HepG2 (cell line): Measurements from ENCODE around the gene QKI. TPM values are rescaled to one million over a fixed set of nuclear protein-coding genes. Genes with fewer than 3 reads are reported as not detected.

Experiments
- CEBPG ChIP-seq: IDR thresholded peaks from 2 replicates; pipeline ENCODE4 v1.6.1; 2016
- FIP1L1 ChIP-seq: fragments of 200-400 bp; formaldehyde crosslinking; IDR thresholded peaks from 2 replicates; pipeline ENCODE4 v1.6.1; 2018; ENCODE audit warnings: low read depth, mild to moderate bottlenecking, low read length, moderate library complexity, borderline replicate concordance; ENCODE audit not compliant: insufficient read depth
- IKZF4 ChIP-seq: sonication (generic); formaldehyde crosslinking; IDR thresholded peaks from 2 replicates; pipeline ENCODE4 v1.5.1; 2020; ENCODE audit warnings: borderline replicate concordance, mild to moderate bottlenecking, low read depth, missing genetic modification reagents; ENCODE audit errors: not compliant biosample characterization
- MBD4 ChIP-seq: IDR thresholded peaks from 2 replicates; pipeline ENCODE4 v1.6.1; 2012; ENCODE audit warnings: low read length, inconsistent platforms, borderline replicate concordance
- RARG ChIP-seq: sonication (generic); formaldehyde crosslinking; IDR thresholded peaks from 2 replicates; pipeline ENCODE4 v1.4.0; 2020; ENCODE audit warnings: low read depth, mild to moderate bottlenecking, missing genetic modification reagents
- SIX1 ChIP-seq: sonication (generic); formaldehyde crosslinking; IDR thresholded peaks from 2 replicates; pipeline ENCODE4 v1.4.0; 2020; ENCODE audit warnings: missing genetic modification reagents, borderline replicate concordance
- SP5 ChIP-seq: IDR thresholded peaks from 2 replicates; pipeline ENCODE4 v1.6.1; 2016; ENCODE audit warnings: low read depth, borderline replicate concordance
- TCF12 ChIP-seq, 2 experiments: fragments of 450-650 bp in 1 of 2; sonication (generic) in 1 of 2; formaldehyde crosslinking in 1 of 2; IDR thresholded peaks; 2 replicates each; pipeline versions ENCODE4 v1.6.1 to v1.8.0; 2017 to 2022; ENCODE audit warnings: antibody characterized with exemption in 1 of 2, mild to moderate bottlenecking in 1 of 2, missing genetic modification reagents in 1 of 2, moderate library complexity in 1 of 2
- ZBTB7A ChIP-seq: sonication (generic); formaldehyde crosslinking; IDR thresholded peaks from 2 replicates; pipeline ENCODE4 v1.8.0; 2022; ENCODE audit warnings: mild to moderate bottlenecking, missing genetic modification reagents
- ZFP37 ChIP-seq: sonication (generic); formaldehyde crosslinking; IDR thresholded peaks from 2 replicates; pipeline ENCODE4 v1.4.0; 2020; ENCODE audit warnings: missing genetic modification reagents, borderline replicate concordance
- polyA plus RNA-seq, 8 experiments: library from polyadenylated mRNA; depleted of rRNA in 3 of 8; stranded (reverse) in 7 of 8; unstranded in 1 of 8; fragments of >200 nt; fragmentation: Illumina TruSeq in 4 of 8; extraction: Trizol in 4 of 8; gene quantifications; 2 replicates each; pipeline versions ENCODE4 v1.2.1 to v1.2.3, GENCODE V29; 2011 to 2016; ENCODE audit warnings: low read depth in 4 of 8, missing spikeins in 1 of 8, mixed read lengths in 1 of 8; ENCODE audit not compliant: insufficient read depth in 1 of 8
- total RNA-seq, 5 experiments: library from RNA; depleted of rRNA; stranded (reverse); fragments of >200 nt; fragmentation: Illumina TruSeq; extraction: Trizol; gene quantifications; 2 replicates each; pipeline ENCODE4 v1.2.3, GENCODE V29; 2016; ENCODE audit warnings: low read depth in 1 of 5
- TF ChIP-seq, protein P1 (sequence below): sonication (generic); formaldehyde crosslinking; IDR thresholded peaks from 2 replicates; pipeline ENCODE4 v1.4.0; 2020; ENCODE audit warnings: missing genetic modification reagents, mild to moderate bottlenecking, borderline replicate concordance
- TF ChIP-seq, protein P2 (sequence below): sonication (generic); formaldehyde crosslinking; IDR thresholded peaks from 2 replicates; pipeline ENCODE4 v1.4.0; 2020; ENCODE audit warnings: low read depth, missing genetic modification reagents
- TF ChIP-seq, protein P3 (sequence below): sonication (generic); formaldehyde crosslinking; IDR thresholded peaks from 2 replicates; pipeline ENCODE4 v1.5.1; 2020; ENCODE audit warnings: missing genetic modification reagents, mild to moderate bottlenecking, borderline replicate concordance
- TF ChIP-seq, protein P4 (sequence below): IDR thresholded peaks from 2 replicates; pipeline ENCODE4 v1.4.0; 2020; ENCODE audit warnings: mild to moderate bottlenecking, missing genetic modification reagents

Gene QKI
- total and polyA plus RNA-seq, 2 of the 13 experiments (the other 11 are each of a cell fraction or from before 2014, with no cell fraction given): 136 to 137 TPM

DNA sequence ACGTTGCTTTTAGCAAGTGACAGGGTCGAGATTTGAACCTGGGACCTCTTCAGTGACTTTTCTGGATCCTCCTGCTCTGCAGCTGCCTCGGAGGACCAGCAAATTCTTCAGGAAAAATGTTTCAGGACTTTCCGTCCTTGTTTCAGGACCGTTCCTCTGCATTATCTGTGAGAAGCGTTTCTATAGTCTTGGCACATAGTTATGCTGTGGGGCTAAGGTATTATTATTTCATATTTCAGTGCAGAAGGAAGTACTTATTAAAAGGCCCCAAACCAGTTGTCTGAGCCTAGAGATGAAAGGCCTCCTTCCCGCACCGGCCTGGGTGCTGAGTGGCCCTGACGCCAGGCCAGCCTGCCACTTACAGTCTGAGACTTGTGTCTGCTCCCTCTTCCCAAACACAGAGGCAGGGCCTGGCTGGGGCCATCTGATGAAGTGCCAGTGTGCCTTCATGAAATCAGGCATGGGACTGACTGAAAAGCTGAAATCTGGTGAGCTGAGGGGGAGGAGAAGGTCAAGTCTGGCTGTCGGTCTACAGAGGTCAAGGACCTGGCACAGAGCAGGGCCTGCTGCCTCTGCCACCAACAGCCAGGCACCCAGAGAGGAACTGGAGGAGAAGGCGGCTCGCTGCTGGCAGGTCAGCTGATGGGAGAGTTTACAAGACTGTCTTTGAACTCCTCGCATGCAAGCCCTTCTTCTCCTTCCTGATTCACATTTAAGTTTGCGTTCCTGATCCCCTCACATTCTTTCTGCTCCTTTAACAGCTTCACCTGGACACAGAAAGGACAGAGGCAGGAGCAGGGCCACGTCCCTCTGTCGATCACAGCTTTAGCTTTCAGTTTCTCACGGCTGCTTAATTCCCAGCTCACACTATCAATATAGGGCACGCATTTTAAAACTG lies 8.9 kb upstream of the QKI start (continued):
- TF ChIP-seq, protein P1, sequence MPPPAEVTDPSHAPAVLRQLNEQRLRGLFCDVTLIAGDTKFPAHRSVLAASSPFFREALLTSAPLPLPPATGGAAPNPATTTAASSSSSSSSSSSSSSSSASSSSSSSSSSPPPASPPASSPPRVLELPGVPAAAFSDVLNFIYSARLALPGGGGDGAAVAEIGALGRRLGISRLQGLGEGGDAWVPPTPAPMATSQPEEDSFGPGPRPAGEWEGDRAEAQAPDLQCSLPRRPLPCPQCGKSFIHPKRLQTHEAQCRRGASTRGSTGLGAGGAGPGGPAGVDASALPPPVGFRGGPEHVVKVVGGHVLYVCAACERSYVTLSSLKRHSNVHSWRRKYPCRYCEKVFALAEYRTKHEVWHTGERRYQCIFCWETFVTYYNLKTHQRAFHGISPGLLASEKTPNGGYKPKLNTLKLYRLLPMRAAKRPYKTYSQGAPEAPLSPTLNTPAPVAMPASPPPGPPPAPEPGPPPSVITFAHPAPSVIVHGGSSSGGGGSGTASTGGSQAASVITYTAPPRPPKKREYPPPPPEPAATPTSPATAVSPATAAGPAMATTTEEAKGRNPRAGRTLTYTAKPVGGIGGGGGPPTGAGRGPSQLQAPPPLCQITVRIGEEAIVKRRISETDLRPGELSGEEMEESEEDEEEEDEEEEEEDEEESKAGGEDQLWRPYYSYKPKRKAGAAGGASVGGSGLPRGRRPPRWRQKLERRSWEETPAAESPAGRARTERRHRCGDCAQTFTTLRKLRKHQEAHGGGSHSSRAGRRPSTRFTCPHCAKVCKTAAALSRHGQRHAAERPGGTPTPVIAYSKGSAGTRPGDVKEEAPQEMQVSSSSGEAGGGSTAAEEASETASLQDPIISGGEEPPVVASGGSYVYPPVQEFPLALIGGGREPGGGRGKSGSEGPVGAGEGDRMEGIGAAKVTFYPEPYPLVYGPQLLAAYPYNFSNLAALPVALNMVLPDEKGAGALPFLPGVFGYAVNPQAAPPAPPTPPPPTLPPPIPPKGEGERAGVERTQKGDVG (CRISPR knock-in tag): no peak
- TF ChIP-seq FIP1L1 (no peak), IKZF4 (CRISPR knock-in tag) (no peak), RARG (CRISPR knock-in tag) (no peak), CEBPG (no peak; the same call in 1 of the 2 replicates), ZFP37 (CRISPR knock-in tag) (no peak), ZBTB7A (CRISPR knock-in tag) (0 out of 2 replicates have a peak, but pooled peaks have one; percentile 39), MBD4 (no peak), SP5 (CRISPR knock-in tag) (peak; percentile 93), SIX1 (CRISPR knock-in tag) (no peak), TCF12 (IDR thresholded peaks at IDR 0.05) (no peak), TCF12 (CRISPR knock-in tag; IDR thresholded peaks at IDR 0.05) (no peak)
- TF ChIP-seq, protein P2, sequence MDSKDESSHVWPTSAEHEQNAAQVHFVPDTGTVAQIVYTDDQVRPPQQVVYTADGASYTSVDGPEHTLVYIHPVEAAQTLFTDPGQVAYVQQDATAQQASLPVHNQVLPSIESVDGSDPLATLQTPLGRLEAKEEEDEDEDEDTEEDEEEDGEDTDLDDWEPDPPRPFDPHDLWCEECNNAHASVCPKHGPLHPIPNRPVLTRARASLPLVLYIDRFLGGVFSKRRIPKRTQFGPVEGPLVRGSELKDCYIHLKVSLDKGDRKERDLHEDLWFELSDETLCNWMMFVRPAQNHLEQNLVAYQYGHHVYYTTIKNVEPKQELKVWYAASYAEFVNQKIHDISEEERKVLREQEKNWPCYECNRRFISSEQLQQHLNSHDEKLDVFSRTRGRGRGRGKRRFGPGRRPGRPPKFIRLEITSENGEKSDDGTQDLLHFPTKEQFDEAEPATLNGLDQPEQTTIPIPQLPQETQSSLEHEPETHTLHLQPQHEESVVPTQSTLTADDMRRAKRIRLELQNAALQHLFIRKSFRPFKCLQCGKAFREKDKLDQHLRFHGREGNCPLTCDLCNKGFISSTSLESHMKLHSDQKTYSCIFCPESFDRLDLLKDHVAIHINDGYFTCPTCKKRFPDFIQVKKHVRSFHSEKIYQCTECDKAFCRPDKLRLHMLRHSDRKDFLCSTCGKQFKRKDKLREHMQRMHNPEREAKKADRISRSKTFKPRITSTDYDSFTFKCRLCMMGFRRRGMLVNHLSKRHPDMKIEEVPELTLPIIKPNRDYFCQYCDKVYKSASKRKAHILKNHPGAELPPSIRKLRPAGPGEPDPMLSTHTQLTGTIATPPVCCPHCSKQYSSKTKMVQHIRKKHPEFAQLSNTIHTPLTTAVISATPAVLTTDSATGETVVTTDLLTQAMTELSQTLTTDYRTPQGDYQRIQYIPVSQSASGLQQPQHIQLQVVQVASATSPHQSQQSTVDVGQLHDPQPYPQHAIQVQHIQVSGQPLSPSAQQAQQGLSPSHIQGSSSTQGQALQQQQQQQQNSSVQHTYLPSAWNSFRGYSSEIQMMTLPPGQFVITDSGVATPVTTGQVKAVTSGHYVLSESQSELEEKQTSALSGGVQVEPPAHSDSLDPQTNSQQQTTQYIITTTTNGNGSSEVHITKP: no peak
- TF ChIP-seq, protein P3, sequence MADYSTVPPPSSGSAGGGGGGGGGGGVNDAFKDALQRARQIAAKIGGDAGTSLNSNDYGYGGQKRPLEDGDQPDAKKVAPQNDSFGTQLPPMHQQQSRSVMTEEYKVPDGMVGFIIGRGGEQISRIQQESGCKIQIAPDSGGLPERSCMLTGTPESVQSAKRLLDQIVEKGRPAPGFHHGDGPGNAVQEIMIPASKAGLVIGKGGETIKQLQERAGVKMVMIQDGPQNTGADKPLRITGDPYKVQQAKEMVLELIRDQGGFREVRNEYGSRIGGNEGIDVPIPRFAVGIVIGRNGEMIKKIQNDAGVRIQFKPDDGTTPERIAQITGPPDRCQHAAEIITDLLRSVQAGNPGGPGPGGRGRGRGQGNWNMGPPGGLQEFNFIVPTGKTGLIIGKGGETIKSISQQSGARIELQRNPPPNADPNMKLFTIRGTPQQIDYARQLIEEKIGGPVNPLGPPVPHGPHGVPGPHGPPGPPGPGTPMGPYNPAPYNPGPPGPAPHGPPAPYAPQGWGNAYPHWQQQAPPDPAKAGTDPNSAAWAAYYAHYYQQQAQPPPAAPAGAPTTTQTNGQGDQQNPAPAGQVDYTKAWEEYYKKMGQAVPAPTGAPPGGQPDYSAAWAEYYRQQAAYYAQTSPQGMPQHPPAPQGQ: no peak
- TF ChIP-seq, protein P4, sequence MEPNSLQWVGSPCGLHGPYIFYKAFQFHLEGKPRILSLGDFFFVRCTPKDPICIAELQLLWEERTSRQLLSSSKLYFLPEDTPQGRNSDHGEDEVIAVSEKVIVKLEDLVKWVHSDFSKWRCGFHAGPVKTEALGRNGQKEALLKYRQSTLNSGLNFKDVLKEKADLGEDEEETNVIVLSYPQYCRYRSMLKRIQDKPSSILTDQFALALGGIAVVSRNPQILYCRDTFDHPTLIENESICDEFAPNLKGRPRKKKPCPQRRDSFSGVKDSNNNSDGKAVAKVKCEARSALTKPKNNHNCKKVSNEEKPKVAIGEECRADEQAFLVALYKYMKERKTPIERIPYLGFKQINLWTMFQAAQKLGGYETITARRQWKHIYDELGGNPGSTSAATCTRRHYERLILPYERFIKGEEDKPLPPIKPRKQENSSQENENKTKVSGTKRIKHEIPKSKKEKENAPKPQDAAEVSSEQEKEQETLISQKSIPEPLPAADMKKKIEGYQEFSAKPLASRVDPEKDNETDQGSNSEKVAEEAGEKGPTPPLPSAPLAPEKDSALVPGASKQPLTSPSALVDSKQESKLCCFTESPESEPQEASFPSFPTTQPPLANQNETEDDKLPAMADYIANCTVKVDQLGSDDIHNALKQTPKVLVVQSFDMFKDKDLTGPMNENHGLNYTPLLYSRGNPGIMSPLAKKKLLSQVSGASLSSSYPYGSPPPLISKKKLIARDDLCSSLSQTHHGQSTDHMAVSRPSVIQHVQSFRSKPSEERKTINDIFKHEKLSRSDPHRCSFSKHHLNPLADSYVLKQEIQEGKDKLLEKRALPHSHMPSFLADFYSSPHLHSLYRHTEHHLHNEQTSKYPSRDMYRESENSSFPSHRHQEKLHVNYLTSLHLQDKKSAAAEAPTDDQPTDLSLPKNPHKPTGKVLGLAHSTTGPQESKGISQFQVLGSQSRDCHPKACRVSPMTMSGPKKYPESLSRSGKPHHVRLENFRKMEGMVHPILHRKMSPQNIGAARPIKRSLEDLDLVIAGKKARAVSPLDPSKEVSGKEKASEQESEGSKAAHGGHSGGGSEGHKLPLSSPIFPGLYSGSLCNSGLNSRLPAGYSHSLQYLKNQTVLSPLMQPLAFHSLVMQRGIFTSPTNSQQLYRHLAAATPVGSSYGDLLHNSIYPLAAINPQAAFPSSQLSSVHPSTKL (CRISPR knock-in tag): peak; percentile 87
